Measurements from ENCODE around the gene THAP4.
"Not testable (repeated sequence)": the region's sequence is repeated elsewhere in the genome, so short reads cannot be mapped to it uniquely, and the experiment has no call there.

The THAP4 gene

DNA sequence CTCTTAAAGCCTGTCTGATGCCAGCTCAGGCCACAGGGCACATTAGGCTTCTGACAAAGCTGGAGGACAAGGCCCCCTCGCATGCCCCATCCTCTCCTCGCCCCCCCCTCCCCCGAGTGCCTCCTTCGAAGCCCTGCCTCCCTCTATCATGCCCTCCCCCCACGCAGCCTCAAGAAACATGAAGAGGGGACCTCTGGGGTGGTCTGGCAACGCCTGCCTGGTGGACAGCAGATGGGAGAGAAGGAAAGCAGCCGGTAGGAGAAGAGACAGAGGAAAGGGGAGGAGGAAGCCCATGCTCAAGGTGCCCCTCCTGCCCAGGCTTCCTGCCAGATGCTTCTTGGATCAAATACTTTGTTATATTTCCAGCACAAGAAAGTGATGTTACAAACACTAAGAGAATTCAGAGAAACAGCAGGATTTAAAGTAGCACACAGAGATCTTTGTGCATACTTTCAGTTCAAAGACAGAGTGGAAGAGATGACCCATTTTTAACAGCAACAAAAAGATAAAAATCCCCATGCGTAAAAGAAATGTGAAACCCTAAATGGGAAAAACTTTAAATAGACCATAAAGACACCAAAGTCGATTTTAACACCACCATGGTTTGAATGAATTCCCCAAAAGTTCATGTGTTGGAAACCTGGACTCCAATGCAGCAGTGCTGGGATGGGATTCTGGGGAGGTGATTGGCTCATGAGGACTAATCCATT, 59.4 kb downstream of the THAP4 start:
- no peak for DNase-seq

DNA sequence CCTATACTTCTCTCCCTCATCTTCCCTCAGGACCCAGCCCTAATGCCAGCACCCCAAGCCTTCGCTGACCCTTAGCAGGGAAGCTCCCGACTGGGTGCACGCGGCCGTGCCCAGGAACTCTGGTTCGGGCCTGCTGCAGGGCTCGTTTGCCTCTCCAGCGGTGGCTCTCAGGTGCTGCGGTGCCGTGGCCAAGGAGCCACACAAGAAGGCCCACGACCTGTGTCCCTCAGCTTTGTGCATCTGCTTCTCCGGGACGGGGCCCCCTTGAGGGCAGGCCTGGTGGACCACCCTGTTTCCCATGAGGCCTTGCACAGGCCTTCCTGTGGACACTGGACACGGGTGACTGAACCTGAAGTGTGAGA, 60.7 kb downstream of the THAP4 start:
- DNase-seq: no peak

DNA sequence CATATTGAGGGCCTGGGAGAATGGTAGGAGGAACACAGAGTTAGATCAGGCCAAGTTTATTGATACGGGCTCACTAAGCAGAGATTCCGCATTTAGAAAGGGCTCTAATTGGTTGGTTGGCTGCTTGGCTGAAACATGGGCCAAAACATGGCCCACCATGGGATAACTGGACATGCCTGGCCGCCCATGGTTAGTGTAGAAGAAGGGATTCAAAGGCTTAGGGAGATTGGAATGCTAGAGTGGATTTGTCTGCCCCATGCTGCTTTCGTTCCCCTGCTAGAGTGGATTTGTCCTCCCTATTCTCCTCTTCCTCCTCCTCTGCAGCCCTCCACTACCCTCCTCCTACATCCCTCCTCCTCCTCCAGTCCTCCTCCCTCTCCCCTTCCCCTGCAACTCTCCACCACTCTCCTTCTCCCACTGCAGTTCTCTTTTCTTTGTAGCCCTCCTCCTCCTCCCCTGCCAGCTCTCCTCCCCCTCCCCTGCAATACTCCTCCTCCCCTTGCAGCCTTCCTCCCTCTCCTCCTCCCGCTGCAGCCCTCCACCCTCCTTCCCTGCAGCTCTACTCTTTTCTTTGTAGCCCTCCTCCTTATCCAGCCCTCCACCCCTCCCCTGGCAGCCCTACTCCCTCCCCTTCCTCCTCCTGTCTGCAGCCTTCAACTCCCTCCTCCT, 61.2 kb downstream of the THAP4 start:
- no peak for DNase-seq

DNA sequence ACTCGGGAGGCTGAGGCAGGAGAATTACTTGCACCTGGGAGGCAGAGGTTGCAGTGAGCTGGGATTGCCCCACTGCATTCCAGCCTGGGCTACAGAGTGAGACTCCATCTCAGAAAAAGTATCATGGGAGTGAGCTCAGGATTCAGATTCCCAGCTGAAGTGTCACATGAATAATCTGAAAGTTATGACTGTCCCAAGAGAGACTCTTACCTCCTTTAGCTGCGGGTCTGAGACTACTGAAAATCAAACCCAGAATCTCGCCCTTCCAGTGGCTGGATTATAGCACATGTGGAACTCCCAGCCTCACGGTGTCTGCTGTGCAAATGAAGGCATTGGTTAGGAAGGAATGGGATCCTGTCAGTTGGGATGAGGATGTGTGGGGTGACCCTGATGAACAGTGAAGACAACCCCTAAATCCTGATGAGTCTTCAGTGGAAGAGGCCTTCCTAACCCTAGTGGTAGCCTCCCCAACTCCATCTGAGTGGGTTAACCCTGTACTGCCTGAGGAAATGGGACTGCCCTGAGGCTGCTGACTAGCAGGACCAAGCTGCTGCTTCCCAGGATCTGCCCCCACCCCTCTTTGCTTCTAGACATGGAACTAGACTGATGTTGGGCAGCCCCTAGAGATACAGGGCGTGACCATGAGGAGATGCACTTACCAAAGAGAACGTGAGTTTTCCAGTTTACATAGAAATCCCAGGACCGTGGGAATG, 61.9 kb downstream of the THAP4 start:
- no peak for DNase-seq

DNA sequence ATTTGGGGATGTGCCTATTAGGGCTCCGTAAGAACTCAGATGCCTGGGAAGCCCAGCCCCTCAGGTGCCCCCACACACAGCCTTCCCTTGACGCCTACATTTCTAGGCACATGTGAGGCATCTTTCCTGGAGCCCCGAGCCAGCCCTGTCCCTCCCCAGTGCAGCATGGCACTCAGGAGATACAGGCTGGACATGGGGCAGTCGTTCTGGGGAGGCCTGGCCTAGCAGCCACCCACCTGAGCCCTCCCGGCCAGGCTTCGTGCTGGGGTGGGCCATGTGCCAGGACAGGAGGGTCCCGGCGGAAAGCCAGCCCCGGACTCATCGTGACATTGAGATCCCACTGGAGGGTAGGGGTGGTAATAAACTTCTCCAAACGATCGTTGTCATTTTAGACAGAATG, 63.2 kb downstream of the THAP4 start:
- DNase-seq: no peak

DNA sequence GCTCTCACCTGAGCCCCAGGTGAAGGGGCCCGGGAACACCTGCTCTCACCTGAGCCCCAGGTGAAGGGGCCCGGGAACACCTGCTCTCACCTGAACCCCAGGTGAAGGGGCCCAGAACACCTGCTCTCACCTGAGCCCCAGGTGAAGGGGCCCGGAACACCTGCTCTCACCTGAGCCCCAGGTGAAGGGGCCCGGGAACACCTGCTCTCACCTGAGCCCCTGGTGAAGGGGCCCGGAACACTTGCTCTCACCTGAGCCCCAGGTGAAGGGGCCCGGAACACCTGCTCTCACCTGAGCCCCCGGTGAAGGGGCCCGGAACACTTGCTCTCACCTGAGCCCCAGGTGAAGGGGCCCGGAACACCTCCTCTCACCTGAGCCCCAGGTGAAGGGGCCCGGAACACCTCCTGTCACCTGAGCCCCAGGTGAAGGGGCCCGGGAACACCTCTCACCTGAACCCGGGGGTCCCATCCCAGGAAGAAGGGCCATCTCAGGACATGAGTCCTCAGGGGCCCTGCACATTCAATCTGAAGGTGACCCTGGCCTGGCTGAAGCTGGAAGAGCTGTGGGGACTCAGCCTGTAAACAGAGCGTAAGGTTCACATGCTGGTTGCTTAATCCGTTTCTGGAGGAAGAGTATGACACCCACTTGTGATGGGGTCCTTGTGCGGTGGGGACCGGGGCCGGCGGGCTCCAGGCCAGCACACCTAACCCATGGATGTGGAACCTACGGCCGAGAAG, 63.9 kb downstream of the THAP4 start:
- not testable (repeated sequence) for DNase-seq

DNA sequence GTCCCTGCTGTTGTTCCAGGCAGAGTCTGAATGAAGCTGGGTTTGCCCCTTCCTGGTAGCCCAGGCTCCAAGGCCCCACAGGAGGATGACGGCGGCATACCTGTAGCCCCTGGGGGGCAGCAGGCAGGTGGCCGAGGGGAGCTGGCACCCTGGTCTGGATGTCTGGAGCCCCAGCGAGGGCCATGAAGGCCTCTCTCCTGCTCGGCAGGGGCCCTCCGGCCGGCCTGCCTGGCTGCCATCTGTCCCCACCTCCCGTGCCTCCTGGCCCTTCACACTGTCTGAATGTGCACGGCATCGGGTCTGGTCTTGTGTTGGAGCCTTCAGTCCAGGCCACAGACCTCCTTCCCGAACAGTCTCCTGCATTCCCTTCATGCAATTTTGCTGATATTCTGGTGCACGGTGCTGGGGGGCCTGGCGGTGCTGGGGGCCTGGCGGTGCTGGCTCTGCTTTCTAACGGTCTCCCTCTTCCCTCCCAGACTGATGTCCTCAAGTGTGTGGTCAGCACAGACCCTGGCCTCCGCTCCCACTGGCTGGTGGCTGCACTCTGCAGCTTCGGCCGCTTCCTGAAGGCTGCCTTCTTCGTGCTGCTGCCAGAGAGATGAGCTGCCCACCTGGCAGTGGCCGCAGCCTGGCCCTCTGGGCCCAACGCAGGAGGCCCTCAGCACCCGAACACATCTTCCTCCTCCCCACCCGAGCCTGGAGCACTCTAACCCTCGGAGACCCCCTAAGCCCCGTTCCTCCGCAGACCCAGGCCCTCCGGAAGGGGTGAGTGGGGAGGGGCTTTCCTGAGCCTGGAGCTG, 64.9 kb downstream of the THAP4 start:
- no peak for DNase-seq

DNA sequence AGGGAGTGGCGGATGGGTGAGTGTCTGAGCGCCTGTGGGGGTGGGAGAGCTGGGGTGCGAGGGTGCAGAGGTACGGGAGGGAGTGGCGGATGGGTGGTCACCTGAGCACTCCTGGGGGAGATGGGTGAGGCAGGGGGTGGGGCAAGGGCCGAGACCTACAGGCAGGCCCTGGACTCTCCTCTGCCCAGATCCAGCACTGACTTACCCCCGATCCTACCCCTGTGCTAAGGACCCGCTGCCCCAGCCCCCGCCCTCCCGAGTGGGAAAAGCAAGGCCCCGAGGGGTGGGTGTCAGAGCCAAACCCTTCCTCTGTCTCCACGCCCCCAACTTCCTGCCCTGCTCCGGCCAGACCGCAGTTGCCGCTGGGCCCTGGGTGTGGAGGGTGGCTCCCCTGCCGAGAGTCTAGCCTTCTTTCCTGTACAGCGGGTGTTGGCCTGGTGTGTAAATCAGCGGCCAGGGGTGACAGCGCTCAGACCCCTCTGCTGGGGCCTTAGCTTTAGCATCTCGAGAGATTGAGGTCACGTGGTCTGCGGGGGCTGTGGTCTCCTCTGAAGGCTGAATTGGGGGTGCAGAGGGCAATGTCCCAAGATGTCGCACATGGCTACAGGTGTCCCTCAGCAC, 65.9 kb downstream of the THAP4 start:
- no peak for DNase-seq

DNA sequence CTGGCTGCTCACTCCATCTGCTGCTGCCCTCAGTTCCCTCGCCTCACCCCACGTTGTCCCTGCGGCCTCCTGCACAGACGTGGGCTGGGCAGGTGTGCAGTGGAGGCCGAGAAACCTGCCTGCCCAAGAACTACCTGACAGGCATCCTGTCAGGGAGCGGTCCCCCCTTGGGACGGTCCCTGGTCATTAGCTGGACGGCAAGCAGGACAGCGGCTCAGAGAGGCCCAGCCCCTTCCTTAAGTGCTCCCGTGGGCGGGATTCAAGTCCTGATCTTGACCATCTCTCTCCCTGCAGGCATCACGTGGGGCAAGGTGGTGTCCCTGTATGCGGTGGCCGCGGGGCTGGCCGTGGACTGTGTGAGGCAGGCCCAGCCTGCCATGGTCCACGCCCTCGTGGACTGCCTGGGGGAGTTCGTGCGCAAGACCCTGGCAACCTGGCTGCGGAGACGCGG, 67.1 kb downstream of the THAP4 start:
- DNase-seq: no peak

DNA sequence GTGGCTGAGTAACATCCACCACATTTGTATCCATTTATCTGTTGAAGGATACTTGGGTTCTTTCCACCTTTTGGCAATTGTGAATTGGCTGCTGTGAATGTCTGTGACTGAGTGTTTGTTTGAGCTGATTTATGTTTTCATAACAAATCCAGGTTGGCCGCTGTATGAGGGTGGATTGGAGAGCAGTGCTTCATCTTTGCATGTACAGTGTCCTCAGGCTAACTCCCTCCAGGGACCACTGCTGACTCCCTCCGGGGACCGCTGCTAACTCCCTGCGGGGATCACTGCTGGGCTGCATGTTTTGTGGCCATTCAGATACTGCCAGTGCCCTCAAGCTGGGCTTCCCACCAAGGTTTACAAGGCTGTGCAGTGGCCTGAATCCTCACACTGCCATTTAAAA, 68.2 kb downstream of the THAP4 start:
- DNase-seq: no peak

DNA sequence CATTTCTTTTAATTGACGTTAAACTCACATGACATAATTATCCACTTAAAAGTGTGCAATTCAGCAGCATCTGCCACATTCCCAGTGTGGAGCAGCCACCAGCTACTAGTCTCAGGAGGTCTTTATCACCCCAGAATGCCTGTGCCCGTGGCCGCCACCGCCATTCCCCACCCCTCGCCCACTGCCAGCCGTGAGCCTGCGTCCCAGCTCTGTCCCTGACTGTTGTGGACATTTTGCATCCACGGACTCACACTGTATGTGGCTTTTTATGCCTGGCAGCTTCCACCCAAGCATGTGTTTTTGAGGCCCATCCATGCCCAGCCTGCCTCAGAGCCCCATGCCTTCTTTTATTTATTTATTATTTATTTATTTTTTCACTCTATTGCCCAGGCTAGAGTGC, 69.2 kb downstream of the THAP4 start:
- no peak for DNase-seq

DNA sequence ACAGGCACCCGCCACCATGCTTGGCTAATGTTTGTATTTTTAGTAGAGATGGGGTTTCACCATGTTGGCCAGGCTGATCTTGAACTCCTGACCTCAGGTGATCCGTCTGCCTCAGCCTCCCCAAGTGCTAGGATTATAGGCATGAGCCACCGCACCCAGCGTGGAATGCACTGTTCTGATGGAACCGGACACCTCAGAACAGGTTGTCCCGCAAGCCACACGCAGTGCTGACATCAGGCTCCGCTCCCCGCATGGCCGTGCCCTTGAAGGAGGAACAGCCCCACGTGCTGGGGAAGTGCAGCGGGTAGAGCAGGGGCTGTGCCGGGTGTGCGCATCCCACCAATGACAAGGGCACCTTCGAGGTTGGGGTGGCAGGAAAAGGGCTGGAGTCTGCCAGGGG, 69.7 kb downstream of the THAP4 start:
- not testable (repeated sequence) for DNase-seq

DNA sequence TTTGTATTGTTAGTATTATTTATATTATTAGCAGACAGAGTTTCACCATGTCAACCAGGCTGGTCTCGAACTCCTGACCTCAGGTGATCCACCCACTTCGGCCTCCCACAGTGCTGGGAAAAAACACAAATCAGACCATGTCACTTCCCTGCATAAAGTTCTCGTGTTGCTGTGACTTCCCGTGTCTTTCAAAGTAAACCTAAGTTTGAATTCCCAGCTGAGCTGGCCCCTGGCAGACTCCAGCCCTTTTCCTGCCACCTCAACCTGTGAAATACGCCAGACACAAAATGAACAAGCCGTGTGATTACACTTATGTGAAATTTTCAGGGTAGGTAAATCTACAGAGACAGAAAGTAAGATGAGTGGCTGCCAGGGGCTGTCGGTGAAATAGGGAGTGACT, 70.5 kb downstream of the THAP4 start:
- DNase-seq: no peak

DNA sequence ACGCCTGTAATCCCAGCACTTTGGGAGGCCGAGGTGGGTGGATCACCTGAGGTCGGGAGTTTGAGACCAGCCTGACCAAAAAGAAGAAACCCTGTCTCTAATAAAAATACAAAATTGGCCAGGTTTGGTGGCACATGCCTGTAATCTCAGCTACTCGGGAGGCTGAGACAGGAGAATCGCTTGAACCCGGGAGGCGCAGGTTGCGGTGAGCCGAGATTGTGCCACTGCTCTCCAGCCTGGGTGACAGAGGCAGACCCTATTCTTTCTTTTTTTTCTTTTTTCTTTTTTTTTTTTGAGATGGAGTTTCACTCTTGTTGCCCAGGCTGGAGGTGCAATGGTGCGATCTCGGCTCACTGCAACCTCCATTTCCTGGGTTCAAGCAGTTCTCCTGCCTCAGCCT, 70.9 kb downstream of the THAP4 start:
- DNase-seq: not testable (repeated sequence)

DNA sequence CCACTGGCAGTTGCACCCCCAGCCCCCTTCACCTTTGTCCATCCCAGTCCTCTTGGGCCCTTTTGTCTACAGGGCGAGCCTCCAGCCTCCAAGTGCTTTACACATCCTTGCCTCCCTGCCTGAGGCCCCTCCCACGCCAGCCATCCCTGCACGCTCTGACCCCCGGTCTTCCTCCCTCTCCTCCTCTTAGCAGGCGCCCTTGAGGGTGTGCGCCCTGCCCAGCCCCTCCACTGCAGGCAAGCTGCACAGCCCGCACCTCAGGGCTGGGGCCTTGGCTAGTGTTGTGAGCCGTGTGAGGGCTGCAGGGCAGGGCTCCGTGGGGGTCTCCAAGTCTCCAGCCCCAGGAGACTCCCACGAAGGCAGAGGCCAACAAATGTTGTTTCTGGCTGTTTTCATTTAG, 71.5 kb downstream of the THAP4 start:
- DNase-seq: no peak

DNA sequence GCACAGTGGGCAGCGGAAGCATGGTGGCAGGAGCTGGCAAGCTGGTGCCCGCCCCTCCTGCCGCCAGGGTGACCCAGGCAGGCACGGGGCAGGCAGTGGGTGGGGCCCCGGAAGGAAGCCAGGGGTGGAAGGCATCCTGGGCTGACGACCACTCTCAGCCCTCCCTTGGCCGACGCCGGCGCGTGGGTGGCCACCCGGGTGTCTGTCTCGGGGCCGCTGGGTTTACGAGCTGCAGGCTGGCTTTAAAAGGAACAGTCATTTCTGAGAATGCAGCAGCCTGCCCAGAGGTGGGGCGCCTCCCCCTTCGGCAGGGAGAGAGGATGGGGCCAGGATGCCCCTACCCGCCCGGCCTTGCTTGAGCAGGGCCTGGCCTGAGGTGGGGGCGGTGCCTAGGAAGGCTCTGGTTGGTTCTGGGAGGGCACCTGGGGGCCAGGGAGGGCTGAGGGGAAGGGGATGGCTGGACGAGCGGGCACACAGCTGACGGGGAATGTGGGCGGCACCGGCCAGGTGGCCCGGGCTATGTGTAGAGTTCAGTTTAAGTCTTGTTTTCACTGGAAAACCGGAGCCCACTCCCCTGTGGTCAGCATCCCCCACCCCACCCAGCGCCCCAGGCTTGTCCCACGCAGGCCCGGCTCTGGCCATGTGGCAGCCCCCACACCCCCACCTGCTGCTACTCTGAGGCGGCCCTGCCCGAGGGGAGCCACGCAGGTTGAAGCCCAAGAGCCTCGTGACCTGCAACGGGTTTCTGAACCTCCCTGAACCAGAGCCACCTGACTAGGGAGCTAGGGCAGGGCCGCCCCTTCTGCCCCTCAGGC, 72.2 kb downstream of the THAP4 start:
- DNase-seq: no peak

DNA sequence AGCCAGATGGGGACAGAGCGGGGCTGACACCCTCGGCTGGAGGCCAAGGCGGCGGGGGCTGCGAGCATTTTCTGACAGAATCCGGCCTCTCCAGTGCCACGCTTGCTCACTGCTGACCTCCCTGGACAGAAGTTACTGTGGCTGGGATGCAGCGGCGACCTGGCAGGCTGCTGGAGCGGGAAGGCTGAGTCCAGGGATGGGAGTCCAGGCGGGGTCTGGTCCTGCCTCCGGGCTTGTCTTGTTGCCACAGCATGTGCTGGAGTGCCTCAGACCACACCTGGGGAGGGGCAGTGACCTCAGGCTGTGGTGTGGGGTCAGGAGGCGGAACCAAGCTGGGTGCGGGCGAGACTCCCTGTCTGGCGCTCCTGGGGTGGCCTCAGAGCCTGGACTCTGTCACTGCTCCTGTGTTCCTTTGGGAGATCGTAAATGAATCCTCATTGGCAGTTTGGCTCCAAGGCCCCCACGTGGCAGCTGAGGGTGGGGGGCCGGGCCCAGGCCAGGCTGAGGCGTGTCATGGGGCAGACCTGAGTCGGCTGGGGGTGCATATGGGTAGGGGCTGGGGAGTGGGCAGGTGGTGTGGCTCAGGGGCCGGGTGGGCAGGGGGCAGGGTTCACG, 72.9 kb downstream of the THAP4 start:
- DNase-seq: no peak

DNA sequence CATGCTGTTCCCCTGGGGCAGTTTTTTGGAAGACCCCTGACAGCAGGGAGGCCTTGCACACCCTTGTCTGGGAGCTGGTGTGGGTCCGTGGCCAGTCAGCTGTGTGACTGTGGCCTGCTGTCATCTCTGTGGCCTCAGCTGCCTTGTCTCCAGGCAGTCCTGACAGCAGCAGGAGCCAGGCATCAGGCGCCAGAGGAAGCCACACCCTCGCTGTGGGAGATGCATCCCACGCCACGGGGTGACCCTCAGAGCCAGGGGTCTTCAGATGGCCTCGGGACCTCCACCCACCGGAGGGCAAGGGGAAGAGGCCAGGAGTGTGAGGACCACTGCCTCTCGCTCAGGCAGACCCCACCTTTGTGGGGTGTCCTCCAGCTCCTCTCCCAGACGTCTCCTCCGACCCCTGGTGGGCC, 73.4 kb downstream of the THAP4 start:
- no peak for DNase-seq

DNA sequence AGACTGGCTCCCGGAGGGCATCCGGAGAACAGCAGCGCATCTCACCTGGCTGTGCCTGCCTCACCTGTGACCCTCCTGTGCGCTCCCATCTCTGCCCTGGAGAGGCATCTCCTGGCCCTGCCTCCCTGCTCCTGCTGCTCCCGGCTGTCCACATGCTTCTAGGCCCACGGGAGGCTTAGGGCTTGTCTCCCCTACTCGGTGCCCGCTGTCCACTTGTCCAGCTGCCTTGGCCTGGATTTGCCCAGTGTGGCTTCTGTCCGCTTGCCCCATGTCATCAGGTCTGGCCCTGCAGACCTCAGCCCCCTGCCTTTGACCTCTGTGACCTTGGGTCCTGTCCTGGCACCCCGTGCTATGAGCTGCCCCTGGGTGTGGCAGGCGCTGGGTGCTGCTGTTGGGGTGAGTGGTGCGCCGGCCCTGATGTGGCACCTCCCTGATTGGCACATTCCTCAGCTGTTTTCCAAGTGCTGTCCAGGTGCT, 73.9 kb downstream of the THAP4 start:
- no peak for DNase-seq

DNA sequence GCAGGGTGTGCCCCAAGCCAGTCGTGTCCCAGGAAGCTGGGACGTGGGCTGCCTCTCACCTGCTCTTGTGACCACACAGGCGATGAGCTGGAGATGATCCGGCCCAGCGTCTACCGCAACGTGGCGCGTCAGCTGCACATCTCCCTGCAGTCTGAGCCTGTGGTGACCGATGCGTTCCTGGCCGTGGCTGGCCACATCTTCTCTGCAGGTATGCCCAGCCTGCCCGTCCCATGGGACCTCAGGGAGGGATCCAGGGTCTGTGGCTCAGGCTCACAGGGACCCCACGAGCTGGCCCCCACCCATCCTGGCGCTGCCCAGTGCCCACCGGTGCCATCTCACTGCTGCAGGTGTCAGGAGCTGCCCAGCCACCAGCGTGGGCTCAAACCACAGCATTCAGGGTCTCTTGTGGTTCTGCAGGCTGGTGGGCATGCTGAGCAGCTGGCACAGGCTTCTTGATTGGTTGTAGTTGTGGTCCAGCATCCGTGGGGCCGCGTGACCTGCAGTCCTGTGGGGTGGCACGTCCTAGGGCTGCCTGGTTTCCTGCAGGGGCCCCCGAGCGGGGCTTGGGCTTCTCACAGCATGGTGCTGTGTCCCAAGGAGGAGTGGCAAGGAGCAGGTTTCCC, 74.6 kb downstream of the THAP4 start:
- DNase-seq: no peak

All from SW 1271 (cell line).